ENCODE measurements around the gene PLSCR3.

Gene PLSCR3

DNA sequence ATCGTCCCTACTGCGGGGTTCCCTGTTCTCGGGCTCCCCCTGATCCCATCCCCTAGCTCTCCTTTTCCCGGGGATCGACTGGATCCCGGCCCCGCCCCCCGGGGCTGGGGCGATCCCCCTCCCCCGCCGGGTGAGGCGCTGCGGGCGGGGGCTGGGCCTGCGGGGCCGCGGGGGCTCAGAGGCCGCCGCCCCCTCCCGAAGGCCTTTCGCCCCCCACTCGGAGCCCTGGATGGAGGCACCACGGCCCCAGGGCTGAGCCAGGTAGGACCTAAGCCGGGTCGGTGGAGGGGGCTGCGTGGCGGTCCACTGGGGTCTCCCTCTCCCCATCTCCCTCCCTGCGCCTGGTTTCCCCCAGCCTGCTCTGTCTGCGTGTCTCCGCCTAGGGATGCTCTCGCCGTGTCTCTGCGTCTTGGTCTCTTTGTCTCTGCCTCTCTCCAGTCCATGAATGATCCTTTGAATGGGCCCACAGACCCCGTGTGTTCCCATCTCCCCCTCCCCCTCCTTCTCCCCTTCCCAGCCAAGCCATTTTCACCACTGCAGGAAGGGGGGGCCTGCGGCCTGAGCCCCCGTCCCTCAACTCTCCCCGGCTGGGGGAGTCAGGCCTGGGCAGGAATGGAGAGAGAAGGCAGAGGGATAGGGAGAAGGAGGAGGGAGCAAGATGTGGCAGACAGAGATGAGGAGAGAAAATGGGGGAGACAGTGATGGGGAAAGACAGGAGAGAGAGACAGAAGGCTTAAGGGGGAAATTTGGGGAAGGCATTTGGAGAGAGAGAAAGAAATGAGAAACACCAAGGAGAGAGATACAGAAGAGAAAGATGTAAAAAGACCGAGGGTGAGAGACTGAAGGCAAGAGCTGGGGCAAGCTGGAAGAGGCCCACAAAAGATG lies 11.3 kb upstream of the PLSCR3 start:
- no peak for DNase-seq

DNA sequence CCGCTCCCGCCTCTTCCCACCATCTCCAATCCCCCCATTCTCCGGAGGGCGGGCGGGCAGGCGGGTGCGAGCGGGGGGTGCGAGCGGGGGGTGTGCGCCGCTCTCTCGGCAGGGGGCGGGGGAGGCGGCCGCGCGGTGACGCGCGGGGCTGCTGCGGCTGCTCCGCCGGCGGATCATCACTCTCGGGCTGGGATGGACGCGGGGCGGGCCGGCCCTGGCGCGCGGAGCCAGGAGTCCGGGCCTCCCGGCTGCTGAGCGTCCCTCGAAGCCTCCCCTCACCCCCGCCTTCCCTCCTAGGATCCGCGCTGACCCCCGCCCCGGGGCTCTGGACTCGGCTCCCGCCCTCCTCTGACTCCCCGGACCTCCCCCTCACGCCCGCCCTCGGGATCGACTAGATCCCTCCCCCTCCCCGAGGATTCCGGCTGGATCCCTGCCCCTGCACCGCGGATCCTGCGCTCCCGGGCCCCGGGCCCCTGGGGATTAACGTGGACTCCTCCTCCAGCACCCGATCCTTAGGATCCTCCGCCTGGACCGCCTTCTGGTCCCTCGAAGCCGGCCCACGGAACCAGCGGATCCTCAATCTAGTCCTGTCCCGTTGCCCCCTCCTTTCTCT lies 10.5 kb upstream of the PLSCR3 start:
- peak; percentile 80 for DNase-seq

- peak; percentile 97 for DNase-seq
Measured at GRCh38 chr17:7403977-7404736, 9.8 kb upstream of the PLSCR3 start, which contains the start of gene TMEM256. TMEM256 (minus strand) TSS chr17:7404097; CDS start chr17:7404084, 13 bp downstream.

- DNase-seq: no peak
Measured at GRCh38 chr17:7403727-7403976, 9.3 kb upstream of the PLSCR3 start.

DNA sequence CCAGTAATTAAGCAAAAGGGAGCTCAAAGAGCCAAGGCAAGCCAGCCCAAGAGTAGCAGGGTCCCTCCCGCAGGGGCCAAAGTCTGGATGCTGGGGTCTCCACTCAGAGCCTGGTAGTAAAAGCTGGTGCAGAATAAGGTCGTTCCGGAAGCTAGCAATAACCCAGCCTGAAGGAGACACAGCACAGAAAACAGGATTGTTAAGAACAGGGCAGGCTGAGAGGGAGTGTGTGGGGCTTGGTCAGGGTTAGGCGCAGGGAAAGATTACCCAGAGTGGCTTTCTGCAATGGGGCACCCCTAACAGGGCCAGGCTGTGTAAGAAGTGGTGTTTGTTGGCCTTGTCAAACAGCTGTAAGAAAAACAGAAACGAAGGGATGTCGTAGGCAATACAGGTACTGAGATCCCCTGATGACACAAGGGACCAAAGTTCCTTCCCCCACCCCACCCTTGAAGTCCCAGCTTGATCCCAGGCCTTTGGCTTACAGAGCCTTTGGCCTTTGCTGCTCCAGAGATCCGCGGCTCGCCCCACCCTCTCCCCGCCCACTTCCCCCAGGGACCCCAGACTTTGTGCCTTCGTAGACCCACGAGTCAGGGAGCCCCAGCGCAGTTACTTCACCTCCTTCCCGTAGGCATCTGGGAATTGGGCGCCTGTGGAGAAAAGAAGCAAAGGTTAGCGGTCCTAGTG lies 8.9 kb upstream of the PLSCR3 start:
- no peak for DNase-seq

DNA sequence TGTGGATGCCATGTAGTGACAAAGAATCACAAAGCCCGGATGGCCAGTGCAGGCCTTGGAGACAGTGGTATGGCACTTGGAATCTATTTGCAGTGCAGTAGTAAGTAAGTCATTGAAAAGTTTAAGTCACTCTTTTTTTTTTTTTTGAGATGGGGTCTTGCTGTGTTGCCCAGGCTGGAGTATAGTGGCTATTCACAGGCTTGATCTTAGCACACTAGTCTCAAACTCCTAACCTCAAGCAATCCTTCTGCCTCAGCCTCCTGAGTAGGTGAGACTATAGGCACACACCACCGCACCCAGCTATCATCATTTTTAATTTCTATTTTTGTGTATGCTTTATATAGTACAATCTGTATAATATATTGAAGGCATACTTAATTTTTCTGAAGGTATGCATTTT lies 4.3 kb upstream of the PLSCR3 start:
- no peak for DNase-seq

DNA sequence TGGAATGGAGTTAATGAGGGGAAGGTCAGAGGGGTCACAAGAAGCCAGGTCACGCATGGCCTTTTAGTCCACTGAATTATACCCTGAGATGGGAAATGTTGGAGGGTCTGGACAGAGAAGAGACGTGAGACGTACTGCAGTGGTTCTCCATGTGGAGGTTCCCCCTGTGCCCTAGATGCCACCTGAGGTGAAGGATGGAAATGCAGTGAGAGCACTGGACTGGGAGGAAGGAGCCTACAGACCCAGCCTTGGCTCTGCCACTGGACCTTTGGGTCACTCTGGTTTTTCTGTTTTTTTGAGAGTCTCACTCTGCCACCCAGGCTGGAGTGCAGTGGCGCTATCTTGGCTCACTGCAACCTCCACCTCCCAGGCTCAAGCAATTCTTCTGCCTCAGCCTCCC lies 1.8 kb upstream of the PLSCR3 start:
- no peak for DNase-seq

DNA sequence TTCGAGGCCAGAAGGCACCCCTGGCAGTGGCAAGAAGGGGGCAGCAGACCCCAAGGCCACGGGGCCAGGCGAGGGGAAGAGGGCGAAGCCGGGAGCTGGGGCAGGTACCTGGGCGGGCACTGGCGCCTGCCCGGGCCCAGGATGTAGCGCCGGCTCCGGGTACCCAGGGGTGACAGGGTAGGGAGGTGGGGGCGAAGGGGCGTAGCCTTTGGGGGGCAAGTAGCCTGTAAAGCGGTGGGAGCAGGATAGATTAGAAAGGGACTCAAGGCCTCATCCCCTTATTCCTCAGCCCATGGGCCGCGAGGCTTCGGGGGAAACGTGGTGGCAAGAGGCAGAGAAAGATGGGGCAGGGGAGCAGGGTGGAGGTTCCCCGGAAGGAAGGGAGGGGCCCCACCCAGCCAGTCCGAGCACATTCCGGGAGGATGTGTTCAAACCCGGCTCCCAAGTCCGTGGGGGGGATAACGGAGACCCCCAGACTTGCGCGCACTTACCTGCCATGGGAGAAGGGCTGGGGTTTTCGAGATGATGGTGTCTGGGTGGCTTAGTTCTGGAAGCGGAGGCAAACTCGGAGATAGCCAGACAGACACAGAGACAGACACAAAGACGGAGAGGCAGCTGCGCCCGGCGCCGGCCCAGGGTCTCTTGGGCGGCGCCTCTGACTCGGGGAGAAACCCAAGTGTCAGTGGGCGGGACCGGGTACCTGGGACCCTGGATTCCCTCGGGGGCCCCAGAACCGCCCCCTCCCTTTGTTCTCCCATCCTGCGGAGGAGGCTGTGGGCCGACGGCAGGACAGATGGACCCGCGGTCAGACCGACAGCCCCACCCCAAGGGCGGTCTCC lies 493 bp downstream of the PLSCR3 start:
- DNase-seq: peak; percentile 82

- DNase-seq: no peak
Measured at GRCh38 chr17:7392696-7393612, 1.4 kb downstream of the PLSCR3 start.

- no peak for DNase-seq
Measured at GRCh38 chr17:7391307-7391706, 3.0 kb downstream of the PLSCR3 start.

DNA sequence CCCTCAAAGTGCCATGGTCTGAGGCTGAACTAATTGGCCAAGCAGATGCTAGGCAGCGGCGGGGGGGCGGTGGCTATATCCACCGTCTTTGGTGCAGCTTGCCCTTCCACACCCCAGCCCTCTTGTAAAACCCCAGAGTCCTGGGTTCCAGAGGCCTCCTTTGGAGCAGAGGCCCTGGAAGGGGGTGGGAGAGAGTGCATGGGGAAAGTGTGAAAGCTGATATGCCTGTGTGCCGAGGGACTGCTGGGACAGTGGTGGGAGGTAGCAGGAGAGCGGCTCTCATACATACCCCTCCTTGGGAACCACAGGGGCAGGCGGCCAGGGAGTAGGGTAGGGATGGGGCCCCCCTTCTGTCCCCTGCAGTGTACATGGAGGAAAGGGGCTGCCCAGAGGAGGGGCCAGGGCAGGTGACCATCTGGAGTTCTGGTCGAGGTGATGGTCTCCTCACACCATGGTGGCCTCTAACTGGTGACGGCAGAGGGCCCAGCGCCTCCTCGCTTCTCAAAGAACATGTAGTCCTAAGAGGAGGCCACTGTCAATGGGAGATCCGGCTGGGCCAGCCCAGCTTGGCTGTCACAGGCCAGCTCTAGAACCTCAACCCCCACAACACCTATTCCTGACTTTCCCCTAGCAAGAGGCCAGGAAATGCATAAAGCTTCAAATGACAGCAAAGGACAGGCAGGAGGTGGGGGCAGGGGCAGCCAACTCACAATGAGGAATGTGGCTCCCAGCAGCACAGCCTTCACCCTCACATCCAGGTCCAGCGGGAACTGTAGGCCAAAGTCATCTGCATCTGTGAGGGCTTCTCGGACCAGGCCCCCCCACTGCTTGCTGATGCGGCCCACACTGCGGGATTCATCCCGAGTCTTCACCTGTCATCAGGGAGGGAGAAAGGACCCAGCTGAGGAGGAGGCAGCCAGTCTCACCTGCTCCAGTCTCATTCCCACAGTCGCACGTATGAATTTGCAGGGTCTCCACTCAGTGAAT lies 4.1 kb downstream of the PLSCR3 start:
- no peak for DNase-seq

DNA sequence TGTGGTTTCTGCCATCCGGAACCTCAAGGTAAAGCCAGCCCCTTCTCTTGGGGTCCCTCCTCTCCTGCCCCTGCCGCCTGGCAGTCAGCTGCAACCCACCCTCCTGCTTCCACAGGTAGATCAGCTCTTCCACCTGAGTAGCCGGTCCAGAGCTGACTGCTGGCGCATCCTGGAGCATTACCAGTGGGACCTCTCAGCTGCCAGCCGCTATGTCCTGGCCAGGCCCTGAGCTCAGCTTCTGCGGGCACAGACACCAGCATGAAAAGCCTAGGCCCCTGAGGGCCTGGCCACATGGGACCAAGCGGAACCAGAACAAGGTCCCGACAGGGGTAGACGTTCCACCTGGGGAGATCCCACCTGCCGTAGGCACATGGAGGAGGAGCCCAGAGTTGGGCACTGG lies 5.5 kb downstream of the PLSCR3 start:
- no peak for DNase-seq

- no peak for DNase-seq
Measured at GRCh38 chr17:7384489-7385081, 9.7 kb downstream of the PLSCR3 start.

DNA sequence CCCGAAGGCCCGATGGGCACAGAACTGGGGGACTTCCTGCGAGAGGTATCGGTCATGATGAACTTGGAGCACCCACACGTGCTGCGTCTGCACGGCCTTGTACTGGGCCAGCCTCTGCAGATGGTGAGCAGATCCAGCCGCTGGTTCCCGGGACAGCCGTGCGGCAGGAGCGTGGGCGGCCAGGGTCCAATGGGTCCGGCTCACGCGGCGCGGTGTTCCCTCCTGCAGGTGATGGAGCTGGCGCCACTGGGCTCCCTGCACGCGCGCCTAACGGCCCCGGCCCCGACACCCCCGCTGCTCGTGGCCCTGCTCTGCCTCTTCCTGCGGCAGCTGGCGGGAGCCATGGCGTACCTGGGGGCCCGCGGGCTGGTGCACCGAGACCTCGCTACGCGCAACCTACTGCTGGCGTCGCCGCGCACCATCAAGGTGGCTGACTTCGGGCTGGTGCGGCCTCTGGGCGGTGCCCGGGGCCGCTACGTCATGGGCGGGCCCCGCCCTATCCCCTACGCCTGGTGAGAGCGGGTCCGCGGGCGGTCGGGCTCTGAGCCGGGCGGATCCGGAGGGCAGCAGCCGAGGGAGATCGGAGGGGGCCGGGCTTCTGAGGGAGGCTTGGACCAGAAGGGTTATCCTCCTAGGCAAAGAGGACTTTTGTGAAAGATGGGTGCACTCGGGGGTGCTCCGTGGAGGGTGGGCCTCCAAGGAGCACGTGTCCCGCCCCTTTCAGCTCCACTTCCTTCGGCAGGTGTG lies 10.4 kb downstream of the PLSCR3 start:
- peak; percentile 86 for DNase-seq

- DNase-seq: no peak
Measured at GRCh38 chr17:7383371-7383741, 11.0 kb downstream of the PLSCR3 start.

GRCh38 chr17:7382901-7383300 lies 11.4 kb downstream of the PLSCR3 start:
- no peak for DNase-seq

- DNase-seq: no peak
Measured at GRCh38 chr17:7380855-7381683, 13.3 kb downstream of the PLSCR3 start, which contains the start of gene TNK1. TNK1 (plus strand) TSS chr17:7381089; CDS start chr17:7382927, 1,838 bp downstream.

DNA sequence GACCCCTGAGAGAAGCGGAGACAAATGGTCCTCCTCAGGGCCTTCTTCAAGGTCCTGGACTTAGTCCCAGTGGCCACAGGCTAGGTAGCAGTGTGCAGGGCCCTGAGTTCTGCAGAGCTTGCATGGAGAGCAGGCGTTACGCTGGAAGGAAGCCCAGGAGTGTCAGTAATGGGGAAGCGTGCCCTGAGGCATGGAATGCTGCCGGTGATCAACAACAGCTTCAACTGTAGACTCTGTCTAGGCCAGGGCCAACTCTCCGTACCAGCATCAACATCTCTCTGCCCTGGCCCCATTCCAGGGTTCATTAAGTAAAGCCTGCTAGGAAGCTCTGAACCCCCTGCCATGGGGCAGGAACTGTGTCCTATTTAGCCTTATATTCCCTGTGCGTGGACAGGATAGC lies 14.0 kb downstream of the PLSCR3 start:
- DNase-seq: no peak
